Skeletal muscle cell (primary cell): ENCODE results near the gene UBE2E2.

Experiments
- DNase-seq: peaks from one replicate; pipeline ENCODE4 v3.0.0-alpha.2; 2010; ENCODE audit warnings: low read depth
- H3K4me3 ChIP-seq: 2 replicates; pipeline ENCODE4 v1.5.1; 2011; ENCODE audit warnings: low read depth, mild to moderate bottlenecking, control low read depth, low read length, moderate library complexity

UBE2E2 gene

GRCh38 chr3:23356169-23356568 lies 153.0 kb downstream of the UBE2E2 start:
- no peak for DNase-seq
- H3K4me3 ChIP-seq = no peak overlapping the region

- no peak overlapping the region for H3K4me3 ChIP-seq
- DNase-seq = no peak
Observed at GRCh38 chr3:23356923-23357322, 153.8 kb downstream of the UBE2E2 start.

GRCh38 chr3:23359116-23359515 lies 156.0 kb downstream of the UBE2E2 start:
- DNase-seq = no peak
- H3K4me3 ChIP-seq = no peak overlapping the region

DNA sequence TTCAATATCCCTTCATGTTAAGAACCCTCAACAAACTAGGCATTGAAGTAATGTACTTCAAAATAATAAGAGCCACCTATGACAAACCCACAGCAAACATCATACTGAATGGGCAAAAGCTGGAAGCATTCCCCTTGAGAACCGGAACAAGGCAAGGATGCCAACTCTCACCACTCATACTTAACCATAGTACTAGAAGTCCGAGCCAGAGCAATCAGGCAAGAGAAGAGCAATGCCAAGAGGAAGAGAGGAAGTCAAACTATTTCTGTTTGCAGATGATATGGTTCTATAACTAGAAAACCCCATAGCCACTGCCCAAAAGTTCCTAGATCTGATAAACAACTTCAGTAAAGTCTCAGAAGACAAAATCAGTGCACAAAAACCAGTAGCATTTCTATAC lies 161.9 kb downstream of the UBE2E2 start:
- H3K4me3 ChIP-seq = no peak overlapping the region
- DNase-seq = no peak

DNA sequence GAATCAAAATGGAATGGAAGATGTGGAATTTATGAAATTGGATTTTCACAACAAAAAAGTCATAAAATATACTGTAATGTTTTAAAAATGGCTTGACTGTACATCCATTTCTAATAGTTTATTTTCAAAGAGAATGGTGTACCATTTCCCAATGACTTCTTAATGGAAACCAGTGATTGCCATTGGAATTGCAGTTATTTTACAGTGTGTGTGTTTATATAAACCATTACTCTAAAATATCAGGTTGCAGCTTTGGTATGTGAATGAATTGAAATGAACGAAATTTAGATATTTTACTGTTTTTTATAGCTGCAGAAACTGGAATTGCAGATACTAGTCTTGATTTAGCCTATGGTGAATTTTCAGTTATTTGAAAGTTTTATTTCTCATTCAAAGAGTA lies 165.6 kb downstream of the UBE2E2 start:
- H3K4me3 ChIP-seq = no peak overlapping the region
- DNase-seq = no peak

DNA sequence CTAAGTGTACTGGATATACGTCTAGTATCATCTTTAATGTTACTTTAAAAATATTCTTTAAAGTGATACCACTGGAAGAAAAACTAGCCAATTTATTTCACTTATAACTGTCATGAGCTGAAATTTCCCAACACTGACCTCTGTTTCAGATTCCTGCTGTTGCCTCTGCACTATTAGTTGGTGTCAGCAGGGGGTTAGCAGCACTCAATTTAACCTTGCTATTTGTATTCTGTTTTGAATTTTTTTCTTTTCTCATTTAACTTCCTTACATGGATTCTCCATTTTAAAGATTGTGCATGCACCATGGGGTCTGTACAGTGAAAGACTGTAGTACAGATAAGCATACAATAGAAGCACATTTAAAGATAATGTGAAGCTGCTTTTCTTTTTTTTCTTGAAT lies 169.2 kb downstream of the UBE2E2 start:
- no peak overlapping the region for H3K4me3 ChIP-seq
- no peak for DNase-seq

DNA sequence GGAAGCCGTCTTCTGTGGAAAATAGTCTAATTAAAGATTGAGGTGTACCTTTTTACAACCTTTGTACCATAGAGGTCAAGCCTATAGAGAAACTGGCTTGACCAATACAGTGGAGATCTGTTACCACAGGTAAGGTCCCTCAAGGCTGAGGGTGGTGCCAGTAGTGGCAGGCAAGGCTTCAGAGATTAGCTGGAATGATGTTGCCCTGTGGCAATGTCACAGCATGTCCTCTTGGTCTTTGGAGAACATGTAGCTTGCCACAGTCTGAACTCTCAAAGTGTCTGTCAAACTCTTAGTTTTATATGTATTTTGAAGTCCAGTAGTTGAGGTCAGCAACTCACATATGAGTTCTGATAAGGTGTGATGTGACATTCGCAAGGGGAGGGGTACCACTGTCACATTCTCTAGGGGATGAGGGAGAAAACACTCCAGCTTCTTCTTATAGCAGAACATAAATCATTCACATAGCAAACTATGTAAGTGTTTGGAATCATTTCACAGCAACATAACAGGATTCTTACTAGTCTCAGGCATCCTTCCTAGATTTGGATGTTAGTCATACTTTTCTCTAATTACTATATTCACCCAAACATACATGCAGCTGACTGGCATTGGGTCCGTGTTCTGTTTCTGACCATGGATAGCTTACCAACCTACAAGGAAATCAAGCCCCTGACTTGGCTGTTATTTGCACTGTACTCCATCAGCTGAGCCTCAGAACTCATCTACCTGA lies 173.6 kb downstream of the UBE2E2 start:
- H3K4me3 ChIP-seq = no peak overlapping the region
- no peak for DNase-seq

- H3K4me3 ChIP-seq = no peak overlapping the region
- no peak for DNase-seq
Observed at GRCh38 chr3:23377928-23378672, 175.0 kb downstream of the UBE2E2 start.

DNA sequence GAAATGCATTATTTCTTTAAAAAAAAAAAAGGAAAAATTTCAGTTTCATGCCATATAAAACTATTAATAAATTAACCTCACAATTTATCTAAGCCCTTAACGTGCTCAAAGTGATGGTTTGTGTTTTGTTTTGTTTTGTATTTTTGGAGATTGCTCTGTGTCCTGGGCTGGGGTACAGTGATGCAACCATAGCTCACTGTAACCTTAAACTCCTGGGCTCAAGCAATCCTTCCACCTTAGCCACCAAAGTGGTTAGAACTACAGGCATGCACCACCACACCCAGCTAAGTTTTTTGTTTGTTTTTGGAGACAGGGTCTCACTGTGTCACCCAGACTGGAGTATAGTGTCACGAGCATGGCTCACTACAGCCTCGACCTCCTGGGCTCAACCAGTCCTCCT lies 180.7 kb downstream of the UBE2E2 start:
- no peak overlapping the region for H3K4me3 ChIP-seq
- no peak for DNase-seq

DNA sequence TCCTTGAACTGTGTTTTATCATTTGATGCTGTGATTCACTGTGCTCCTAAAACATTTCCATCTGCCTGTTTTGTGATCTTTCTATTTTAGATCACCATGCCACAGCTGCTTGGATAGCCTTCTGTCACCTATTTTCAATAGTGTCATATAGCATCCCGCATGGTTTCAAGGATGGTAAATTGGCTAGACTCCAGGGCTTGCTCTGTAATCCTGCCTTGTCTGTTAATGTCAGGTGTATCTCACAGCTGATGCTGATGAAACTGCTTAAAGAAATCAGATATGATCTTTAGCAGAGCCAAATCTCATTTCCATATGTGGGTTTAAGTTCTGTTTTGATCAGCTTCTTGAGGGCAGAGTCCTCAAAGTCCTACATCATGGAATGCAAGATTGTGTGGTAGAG lies 182.2 kb downstream of the UBE2E2 start:
- DNase-seq = no peak
- H3K4me3 ChIP-seq = no peak overlapping the region

DNA sequence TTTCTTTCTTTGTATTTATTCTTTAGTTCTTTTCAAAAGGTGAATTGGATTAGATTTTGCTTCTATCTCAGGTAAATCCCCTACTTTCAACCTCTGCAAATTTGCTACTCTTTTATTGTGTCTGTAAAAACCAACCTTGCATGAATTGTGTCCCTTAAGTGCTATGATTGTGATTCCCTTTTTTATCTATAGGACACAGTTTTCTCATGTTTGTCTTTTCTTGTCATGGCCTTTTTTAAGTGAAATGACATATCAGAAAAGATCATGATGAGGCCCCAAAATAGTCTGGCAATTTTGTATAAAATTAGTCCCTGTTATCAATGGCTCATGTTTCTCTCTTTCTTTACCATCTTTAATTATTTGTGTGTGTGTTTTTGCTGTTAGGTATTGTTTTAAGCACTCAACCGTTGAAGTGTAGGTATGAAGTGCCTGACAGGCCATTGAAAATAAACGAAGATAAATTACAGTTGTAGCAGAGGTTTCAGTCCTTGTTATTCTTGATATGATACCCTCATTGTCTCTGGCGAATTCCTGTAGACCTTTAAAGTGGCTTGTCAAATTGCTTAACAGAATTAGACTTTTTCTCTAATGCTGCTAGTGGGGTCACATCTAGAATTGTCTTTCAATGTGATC lies 184.3 kb downstream of the UBE2E2 start:
- H3K4me3 ChIP-seq = no peak overlapping the region
- no peak for DNase-seq

GRCh38 chr3:23389089-23389488 lies 186.0 kb downstream of the UBE2E2 start:
- no peak for DNase-seq
- H3K4me3 ChIP-seq = no peak overlapping the region

GRCh38 chr3:23389686-23390085 lies 186.6 kb downstream of the UBE2E2 start:
- DNase-seq = no peak
- H3K4me3 ChIP-seq = no peak overlapping the region

GRCh38 chr3:23390446-23390845 lies 187.3 kb downstream of the UBE2E2 start:
- DNase-seq = no peak
- no peak overlapping the region for H3K4me3 ChIP-seq

GRCh38 chr3:23390989-23391553 lies 187.9 kb downstream of the UBE2E2 start:
- H3K4me3 ChIP-seq = no peak overlapping the region
- no peak for DNase-seq

- no peak for DNase-seq
- H3K4me3 ChIP-seq = no peak overlapping the region
Observed at GRCh38 chr3:23395115-23395514, 192.0 kb downstream of the UBE2E2 start.

DNA sequence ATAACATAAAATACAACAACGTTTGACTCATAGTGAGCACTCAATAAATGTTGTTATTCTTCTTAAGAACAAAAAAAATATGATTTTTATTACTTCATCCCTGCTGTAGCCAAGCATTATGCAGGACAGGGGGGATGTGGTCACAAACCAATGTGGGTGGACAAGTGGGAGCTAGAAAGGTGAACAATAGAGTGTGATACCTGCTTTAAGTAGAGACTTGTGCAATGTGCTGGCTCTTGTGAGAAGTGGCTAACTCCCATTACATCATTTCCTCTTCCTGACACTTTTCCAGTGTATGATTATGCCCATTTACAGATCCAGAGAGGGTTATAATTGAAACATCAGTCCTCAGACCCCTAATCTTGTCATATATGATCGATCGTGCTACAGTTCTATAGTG lies 193.6 kb downstream of the UBE2E2 start:
- no peak overlapping the region for H3K4me3 ChIP-seq
- no peak for DNase-seq

DNA sequence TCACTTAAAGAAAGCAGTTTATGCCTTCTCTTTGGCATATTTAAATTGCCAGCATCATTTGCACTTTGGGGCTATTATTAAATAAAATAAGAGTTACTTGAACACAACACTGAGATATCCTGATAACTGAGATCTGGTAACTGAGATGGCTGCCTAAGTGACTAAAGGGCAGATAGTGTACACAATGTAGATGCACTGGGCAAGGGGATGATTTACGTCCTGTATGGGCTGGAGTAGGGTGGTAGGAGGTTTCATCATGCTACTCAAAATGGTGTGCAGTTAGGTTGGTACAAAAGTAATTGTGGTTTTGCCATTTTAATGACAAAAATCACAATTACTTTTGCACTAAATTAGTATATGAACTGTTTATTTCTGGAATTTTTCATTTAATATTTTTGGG lies 196.1 kb downstream of the UBE2E2 start:
- DNase-seq = no peak
- no peak overlapping the region for H3K4me3 ChIP-seq

DNA sequence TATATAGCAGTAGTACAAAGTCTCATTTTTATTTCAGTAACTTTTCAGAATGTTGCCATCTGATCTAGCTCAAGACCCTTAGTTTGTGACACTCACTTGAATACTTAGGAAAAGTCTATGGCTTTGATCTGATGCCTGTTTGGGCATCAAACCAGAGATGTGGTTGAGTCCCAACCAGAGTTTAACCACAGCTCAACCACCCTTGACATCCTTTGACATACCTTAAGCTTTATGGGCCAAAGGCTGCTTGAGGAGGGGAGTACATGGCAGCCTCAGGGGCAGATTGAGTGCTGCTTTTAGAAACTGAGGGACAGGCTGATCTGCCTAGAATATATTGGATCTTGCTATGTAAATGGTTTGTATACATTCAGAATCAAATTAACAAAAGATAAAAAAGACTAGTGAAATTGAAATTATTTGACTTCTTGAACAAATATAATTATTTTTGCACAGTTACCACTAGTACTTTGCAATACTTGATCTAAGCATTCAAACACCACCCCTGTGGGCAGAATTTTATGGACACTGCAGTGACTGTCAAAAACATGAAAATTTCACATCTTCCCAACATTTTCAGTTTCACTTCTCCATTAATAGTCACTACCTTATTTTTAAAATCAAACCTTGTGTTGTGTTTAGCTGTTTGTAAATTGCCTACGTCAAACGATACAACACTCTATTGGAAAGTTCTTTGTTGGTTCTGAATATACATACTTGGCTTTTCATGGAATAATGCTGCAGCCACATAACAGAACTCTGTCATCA lies 199.8 kb downstream of the UBE2E2 start:
- DNase-seq = no peak
- H3K4me3 ChIP-seq = no peak overlapping the region

GRCh38 chr3:23404246-23404645 lies 201.1 kb downstream of the UBE2E2 start:
- no peak overlapping the region for H3K4me3 ChIP-seq
- no peak for DNase-seq
